Activated CD8-positive, alpha-beta memory T cell treated with anti-CD3 and anti-CD28 coated beads for 48 hours (primary cell): ENCODE data around the gene RILPL1.
"Not testable (repeated sequence)": the region's sequence is repeated elsewhere in the genome, so short reads cannot be mapped to it uniquely, and the experiment has no call there.

Source experiments
- DNase-seq, 3 experiments: peaks; one replicate each; pipeline ENCODE4 v3.0.0-alpha.2; 2020; ENCODE audit warnings: low read depth in 2 of 3, low spot score in 2 of 3

RILPL1 gene

DNA sequence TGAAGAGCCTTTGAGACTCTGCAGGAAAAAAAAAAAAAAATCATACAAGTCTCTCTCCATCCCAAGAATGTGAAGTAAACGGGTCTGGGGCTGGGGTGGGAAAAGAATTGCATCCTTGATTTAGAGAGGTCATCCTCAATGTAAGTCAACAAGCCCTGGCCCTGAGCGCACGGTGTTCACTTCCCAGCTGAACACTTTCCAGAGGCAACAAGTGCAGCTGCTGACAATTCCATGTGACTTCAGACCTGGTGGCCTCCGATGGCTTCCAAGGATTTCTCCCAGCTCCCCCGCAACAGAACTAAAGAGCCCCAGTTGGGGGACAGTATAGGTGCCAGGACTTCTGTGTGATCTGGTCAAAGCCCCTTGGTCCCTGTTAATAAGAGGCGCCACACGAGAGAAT is 2.4 kb downstream of the RILPL1 start:
- DNase-seq: no peak

DNA sequence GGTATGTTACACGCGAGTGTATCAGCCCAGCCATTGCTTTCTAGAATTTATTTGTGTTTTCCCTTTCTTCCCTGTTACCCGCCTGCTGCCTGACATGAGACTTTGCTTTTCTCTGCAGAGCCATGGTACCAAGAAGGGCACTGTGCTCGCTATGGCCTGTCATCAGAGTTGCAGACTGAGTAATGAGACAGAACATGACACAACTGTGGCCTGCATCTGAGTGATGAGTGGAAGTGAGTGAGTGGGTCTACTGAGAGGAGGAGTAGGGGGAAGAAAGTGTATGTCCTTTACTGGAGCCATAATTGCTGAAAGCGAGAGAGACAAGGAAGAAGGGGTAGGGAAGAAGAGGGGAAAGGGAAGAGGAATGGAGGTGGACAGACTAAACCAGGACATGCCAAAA is 2.9 kb downstream of the RILPL1 start:
- DNase-seq: no peak

DNA sequence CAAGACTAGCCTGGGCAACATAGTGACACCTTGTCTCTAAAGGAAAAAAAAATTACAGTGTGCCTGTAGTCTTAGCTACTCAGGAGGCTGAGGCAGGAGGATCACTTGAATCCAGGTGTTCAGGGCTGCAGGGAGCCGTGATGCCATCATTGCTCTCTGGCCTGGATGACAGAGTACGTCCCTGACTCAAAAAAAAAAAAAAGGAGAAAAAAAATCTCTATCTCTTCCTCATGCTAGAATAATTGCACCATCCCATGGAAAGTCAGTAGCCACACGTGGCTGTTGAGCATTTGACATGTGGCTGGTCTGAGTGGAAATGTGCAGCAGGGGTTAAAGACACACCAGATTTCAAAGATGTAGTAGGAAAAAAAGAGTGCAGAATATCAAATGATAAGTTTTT is 3.8 kb downstream of the RILPL1 start:
- no peak for DNase-seq

DNA sequence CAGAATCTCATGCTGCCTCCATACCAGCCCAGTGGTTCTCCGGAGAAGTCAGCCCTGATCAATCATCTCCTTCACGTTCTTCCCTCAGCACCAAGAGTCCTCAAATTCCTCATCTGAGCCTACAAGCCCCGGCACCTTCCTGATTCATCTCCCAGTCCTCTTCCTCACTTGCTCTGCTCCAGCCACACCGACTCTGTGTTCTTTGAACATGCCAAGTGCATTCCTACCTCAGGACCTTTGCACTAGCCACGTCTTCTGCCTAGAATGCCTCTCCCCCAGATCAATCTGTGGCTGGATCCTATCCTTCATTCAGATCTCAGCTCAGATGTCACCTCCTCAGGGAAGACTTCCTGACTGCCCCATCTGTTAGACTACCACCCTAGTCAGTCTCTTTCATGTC is 4.7 kb downstream of the RILPL1 start:
- DNase-seq: no peak

DNA sequence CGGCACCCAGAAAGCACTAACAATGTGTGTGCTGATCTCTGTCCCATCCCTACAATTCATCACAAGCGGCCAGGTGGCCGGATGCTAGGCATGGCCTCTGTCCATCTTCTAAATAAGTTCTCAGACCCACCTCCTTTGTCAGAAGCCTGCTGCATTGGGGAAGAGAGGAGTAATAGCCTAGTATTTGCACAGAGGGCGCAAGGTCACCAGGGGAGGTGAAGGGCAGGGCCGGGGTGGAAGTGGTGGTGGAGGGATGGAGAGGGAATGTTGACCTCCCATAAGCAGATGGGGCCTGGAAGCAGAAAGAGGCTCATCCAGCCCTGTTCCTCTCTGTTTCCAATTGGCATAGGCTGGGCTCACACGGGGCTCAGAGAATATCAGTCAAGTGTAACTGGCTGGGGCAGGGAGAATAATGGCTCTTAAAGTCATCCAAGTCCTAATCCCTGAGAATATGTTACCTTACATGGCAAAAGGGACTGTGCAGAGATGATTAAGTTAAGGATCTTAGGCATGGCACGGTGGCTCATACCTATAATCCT is 6.9 kb downstream of the RILPL1 start:
- DNase-seq: no peak

DNA sequence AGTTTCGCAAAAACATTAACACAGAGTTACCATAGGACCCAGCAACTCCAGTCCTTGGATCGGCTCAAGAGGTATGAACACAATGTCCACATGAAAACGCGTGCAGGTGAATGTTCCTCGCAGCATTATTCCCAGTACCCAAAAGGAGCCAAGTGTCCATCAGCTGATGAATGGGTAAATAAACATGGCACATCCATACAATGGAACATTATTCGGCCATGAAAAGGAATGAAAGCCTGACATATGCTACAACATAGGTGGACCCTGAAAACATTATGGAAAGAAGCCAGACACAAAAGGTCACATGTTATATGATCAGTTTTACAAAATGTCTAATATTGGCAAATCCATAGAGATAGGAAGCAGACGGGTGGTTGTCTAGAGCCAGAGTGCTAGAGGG is 9.1 kb downstream of the RILPL1 start:
- DNase-seq: no peak

DNA sequence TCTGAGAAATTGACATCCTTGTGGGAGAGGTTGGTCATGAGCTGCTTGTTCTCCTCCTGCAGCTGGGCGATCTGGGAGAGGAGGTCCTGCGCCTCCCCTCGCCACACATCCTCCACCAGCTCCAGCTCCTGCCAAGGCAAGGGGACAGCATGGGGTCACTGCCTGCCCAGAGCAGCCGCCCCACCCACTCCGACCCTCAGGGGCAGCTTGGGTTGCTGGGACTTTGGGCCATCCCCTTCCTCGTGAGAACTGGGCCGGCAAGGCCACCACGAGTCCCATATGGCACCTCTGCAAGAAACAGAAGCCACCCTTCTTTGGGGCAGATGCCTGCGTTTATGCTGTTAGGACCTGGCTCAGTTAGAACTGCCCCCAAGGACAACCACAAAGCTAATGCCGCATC is 10.0 kb downstream of the RILPL1 start:
- DNase-seq: no peak

DNA sequence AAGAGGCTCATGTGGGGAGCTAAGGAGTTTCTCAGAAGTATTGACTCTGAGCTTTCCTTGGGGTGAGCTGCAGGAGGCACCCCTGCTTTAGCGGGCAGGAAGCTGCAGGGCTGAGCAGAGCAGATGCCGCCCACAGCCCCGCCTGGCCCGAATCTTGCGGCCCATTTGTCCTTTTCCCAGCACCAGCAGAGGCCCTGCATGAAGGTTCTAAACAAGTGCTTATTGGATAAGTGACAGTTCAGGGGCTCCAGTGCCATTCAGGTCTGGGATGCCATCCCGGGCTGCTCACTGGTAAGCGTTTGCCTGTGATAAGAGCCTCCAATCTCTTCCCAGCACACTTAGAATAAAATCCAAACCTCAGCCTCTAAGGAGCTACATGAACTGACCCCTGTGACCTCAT is 11.4 kb downstream of the RILPL1 start:
- DNase-seq: no peak

DNA sequence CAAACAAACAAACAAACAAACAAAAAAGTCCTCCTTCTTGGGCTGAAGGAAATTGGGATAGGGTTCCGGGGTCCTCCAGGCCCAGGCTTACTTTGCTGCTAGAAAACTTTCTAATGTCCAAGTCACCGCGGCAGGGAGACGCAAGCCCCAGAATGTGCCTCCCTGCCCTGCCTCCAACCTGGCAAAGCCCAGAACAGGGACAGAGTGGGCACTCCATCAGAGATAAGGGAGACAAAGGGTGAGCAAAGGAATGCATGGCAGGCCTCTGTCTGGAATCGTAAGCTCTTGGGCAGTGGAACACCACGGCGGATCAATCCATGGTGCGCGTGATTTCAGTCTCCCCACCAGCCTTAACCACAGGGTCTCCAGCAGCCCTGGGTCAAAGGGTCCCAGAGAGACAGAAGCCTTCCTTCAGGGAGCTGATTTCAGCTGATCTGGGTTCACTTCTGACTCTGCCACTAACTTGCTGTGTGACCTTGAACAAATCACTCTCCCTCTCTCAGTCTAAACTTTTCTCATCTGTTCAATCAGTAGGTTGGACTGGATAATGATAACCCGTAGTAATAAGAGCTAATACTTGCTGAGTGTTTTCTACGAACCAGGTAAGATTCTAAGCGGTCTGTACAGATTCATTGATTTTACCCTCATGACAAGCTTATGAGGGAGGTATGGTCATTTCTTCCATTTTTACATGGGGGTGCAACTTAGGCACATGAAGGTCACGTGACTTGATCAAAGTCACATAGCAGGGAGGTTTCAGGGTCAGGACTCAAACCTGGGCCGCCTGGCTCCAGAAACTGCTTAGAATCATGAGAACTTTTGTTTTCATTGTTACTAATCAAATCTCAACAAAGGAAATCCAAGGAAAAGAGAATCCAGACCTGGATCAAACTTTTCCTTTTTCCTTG is 12.7 kb downstream of the RILPL1 start:
- DNase-seq: no peak

DNA sequence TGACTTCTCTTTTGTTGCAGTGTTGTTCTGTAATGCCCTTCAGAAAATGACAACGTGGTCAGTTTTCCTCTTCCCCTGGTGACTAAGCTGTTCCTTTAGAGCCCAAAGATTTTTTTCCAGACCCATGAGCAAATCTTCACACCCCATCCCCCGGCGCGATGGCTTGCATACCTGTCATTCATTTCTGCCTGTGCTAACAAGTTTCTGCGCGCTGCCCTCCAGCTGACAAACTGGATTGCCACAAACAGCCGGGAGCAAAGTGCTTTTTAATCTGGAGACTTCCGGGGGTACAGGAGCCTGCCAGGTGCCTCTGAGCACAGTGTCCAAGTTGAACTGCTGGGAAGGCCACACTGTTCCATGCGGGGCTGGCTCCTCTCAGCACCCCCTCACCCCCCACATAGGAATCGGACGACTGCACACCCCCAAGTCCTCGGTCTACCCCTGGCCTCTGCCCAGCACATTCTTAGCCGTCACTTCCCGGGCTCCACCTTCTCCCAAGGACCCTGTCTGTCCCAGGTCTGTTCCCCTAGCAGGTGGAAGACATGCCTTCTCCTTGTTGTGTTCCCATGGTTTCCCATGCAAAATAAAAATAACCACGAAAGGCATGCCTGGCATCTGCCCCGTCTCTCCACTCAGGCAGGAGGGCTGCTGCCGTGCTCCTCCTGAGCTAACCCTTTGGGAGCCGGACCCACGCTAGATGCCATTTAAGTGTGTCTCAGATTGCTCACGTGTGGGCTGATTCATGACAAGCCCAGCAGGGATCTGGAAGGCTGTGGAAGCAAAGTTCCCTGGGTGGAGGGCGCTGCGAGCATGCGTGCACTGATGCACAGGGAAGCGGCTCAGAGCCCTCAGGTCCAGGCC is 14.1 kb downstream of the RILPL1 start:
- no peak for DNase-seq

DNA sequence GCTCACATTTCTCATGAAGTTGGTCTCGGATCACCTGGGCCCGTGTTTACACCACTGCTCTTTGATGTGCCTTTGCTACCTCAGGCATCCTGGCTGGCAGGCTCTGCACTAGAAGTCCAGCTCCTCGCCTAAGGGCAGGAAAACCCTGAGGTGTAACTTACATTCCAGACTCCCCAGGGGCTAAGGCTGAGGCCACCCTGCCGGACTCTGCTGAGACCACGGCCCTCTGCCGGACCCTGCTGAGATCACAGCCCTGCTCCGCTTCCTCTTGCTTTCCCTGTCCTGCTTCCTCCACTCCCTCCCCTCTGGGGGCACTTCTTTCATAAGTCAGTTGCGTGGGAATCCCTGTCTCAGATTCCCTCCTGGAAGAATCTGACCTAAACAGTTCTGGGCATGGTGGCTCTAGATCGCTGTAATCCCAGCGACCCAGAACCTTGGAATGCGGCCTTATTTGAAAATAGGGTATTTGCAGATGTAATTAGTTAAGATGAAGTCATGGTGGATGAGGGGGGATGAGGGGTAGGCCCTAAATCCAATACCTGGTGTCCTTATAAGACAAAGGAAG is 17.2 kb downstream of the RILPL1 start:
- no peak for DNase-seq

DNA sequence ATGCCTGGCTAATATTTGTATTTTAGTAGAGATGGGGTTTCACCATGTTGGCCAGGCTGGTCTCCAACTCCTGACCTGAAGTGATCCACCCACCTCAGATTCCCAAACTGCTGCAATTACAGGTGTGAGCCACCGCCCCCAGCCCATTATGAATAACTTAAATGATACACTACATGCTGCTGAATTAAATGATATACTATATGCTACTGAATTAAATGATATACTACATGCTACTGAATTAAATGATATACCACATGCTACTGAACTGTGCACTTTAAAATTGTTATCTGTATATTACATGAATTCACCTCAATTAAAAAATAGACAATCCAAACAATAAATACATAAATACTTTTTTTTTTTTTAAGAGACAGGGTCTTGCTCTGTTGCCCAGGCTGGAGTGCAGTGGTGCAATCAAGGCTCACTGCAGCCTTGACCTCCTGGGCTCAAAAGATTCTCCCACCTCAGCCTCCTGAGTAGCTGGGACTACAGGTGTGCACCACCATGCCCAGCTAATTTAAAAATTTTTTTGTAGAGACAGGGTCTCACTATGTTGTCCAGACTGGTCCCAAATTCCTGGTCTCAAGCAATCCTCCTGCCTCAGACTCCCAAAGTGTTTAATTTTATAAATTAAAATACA is 18.8 kb downstream of the RILPL1 start:
- DNase-seq: not testable (repeated sequence)

DNA sequence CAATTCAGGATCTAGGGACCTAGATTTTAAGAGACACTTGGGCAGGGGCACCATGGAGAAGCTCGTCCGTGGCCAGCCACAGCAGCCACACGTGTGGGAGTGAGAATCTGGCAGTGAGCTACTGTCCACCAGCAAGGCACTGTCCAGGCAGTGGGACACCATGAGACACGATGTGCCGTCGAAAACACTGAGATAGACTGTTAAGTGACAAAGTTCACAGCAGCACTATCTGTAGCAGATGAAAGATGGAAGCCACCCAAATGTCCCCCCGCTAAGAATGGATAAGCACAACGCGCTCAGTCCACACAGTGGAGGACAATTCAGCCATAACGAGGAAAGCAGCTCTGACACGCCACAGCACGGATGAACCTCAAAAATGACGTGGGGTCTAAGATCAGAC is 19.7 kb downstream of the RILPL1 start:
- no peak for DNase-seq

DNA sequence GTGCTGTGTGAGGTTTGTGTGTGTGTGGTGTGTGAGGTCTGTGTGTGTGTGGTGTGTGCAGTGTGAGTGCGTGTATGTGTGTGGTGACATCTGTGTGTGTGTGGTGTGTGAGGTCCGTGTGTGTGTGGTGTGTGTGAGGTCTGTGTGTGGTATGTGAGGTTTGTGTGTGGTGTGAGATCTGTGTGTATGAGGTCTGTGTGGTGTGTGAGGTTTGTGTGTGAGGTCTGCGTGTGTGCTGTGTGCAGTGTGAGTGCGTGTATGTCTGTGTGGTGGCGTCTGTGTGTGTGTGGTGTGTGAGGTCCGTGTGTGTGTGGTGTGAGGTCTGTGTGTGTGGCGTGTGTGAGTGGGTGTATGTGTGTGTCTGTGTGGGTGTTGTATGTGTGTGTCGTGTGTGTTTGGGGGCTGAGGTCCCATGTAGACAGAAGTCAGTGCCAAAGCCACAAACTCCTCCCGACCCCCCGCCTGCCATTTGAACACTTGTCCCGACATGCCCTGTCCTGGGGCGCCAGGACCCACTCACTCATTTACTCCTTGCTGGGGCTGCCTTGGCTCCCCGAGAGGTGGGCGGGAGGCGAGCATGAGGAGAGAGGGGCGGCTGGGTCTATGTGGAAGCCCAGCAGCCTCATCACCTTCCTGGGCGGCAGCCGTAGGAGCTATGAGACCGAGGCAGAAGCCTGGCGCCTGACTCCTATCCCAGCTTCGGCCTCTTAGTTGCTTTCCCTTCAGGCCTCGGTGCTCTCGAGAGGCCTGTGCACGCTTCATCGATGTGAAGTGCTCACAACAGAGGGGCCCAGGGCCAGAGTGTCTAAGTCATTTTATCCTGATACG is 20.5 kb downstream of the RILPL1 start:
- DNase-seq: no peak

DNA sequence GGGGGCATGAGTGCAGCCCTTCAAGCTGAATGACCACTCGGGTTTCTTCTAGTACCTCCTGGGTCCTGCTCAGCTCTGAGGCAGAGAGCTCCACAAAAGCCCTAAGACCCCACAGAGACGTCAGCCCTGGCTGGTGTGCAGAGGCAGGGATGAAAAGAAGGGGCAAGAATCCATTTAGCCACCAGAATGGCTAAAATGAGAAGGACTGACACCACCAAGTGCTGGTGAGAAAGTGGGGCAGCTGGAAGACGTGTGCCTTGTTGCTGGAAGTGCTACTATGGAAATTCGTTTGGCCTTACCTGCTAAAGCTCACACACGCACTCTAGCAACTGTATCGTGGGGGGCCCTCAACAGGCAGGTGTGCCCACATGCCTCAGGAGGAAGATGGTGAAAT is 26.7 kb downstream of the RILPL1 start:
- no peak for DNase-seq

DNA sequence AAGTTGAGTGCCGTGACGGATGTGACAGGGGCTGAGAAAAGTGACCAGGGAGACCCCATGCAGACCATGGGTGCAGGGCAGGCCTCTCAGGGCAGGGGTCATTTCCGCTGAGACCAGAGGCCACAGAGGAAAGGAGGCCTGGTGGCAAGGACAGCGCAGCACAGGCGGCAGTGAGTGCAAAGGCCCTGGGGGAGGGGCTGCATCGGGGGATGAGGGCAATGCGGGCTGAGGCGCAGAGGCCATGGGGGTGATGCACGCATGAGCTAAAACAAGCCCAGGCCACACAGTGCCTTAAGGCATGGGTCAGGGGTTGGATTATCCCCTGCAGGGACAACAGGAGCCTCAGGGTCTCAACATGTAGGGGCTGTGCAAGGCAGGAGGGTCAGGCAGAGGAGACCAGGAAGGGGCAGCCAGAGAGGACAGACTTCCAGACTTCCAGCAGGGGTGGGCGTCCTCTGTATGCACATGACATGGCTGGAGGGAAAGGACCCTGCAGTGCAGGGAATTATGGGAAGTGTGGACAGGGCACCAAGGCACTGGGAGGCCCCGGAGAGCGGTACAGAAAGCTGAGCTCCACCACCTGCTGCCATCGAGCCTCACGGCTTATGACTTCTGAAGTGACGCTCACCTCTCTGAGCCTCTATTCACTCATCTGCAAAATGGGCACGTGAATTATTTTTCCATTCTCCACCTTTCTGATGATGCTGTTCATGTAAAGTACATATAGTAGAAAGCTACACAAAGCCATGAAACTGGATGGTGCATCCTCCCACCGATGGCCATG is 27.3 kb downstream of the RILPL1 start:
- DNase-seq: no peak

DNA sequence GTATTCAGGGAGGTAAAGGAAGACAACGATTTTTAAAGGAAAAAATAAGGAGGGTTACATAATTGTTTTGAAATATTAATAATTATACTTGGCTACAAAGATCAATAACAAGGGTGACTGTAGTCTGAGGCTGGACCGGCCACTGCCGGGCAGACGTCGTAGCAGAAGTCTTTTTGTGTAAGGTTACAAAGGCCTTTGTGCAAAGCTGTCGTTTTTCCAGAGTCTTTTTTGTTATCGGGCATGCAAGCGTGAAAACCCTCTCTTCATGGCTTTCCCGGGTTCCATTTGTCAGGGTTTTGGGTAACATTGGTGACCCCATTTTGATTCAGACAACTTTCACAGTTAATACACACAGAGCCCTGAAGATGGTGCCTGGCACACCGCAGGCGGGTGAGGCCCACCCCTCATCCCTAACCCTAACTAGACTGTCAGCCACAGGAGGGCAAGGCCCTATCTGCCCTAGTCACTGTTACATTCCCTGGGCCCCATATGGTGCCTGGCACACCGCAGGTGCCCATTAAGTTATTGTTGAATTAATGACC is 31.3 kb downstream of the RILPL1 start:
- DNase-seq: no peak

DNA sequence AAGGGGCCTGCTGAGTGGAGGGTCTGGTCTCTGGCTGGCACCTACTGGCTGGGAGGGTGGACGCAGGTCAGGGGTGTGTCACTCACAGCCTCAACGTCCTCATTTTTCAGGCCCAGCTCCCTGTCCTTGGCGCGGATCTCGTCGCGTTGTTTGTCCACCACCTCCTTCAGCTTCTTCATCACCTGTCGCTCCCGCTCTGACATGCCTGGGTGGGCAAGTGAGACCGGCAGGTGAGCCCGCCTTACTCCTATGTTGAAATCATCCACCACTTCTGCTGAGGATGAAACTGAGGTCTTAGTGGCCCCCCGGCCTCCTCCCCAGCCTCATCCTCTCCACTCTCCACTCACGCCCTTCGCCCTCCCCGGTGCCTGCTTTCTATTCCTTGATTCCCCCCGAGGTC is 34.2 kb downstream of the RILPL1 start:
- no peak for DNase-seq

DNA sequence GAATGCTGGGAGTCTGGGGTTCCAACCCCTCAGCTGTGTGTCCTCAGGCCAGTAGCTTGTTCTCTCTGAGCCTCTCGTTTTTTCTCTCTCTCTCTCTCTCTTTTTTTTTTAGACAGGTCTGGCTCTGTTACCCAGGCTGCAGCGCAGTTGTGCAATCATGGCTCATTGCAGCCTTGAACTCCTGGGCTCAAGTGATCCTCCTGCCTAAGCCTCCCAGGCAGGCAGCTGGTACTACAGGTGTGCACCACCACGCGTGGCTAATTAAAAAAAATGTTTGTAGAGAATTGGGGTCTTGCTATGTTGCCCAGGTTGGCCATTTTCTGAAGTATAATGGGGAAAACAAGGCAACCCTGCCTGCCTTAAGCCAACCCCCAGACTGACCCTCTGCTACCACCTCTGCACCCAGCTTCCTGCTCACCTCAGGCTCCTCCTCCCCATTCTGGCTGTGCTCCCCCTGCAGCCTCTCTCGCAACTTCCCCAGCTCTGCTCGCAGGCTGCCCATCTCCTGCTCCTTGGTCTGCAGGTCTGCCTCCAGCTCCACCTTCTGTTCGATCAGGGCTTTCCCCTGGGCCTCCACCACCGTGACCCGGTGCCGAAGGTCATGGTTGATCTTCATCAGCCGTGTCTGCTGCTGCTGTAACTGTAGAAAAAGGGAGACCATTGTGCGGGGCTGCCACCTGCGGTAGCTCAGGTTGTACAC is 35.2 kb downstream of the RILPL1 start:
- DNase-seq: no peak
